ENCODE data around the gene FYN. TPM values are rescaled to one million over a fixed set of nuclear protein-coding genes. Genes with fewer than 3 reads are reported as not detected.

Gene FYN
- total and polyA plus RNA-seq, 10 of the 15 experiments (the other 5 are each of a cell fraction or from before 2014, with no cell fraction given): 51.4 to 247 (median 138) TPM

DNA sequence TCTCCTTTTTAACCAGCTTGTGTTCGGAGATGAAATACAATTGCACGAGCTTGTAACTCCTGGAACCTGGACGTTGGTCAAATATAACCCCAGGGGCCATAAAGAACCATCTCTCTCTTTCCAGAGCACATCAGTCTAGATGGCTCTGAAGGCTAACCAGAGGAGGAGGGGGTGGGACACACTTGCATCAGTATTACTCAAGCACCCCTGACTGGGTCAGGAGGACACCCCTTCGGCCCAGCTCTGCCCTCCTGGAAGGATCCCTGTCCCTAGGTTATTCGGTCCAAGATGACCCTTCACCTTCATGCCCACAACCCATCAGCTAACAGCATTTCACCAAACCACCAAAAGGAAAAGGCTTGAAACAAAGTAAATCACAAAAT, 67.1 kb downstream of the FYN start:
- FAIRE-seq (no peak), ATAC-seq (peak; percentile 27), DNase-seq (ENCODE audit: low read depth, low spot score) (no peak)
- Histone ChIP-seq H4K20me1 (ENCODE audit: control insufficient read depth, insufficient read depth) (no peaks in the 10 kb centered on the region), H3K27me3 (replicated peaks in 1 of 2; ENCODE audit: control insufficient read depth in 2 of 2, insufficient read depth in 2 of 2, low read length in 1 of 2) (no peaks in the 10 kb centered on the region), H3K79me2 (ENCODE audit: control insufficient read depth, insufficient read depth, low read length) (peaks cover 54% of the 10 kb centered on the region), H2AFZ (ENCODE audit: control insufficient read depth, low read depth, low read length) (no peak overlapping the region), H3K27ac (ENCODE audit: control insufficient read depth, insufficient read depth) (peak overlapping the region; percentile 70), H3K4me1 (ENCODE audit: control insufficient read depth, insufficient read depth, low read length) (peaks cover 69% of the 10 kb centered on the region), H3K9ac (ENCODE audit: control insufficient read depth, insufficient read depth, low read length) (peak overlapping the region; percentile 30), H3K36me3 (ENCODE audit: control insufficient read depth in 2 of 2, insufficient read depth in 2 of 2, low read length in 1 of 2) (peaks cover 4 to 6% of the 10 kb centered on the region in 2 experiments; a peak in 3 of 4 replicates), H3K4me3 (peak overlapping the region; percentile 35; the same call in 1 of the 2 replicates), H3K4me2 (ENCODE audit: control insufficient read depth, insufficient read depth) (peak overlapping the region; percentile 75), H3K9me3 (replicated peaks; ENCODE audit: control insufficient read depth, insufficient read depth, low read length) (no peaks in the 10 kb centered on the region)
- TF ChIP-seq SPI1 (IDR thresholded peaks at IDR 0.05; ENCODE audit: borderline replicate concordance, insufficient read depth, low read depth, low read length) (no peak), ZNF687 (IDR thresholded peaks at IDR 0.05) (0 out of 2 replicates have a peak, but pooled peaks have one; percentile 6)
- SMC1A ChIA-PET (ENCODE audit: uncharacterized antibody, unreplicated experiment): interaction anchor here (0.6 to 5.1 kb wide), 42 partner anchors 8 to 418 kb away, joined by 3 to 91 read pairs (median 6); partner anchors contain the start of genes FYN and TRAF3IP2
- intact Hi-C loops (cut with micrococcal nuclease; ENCODE audit: unreplicated experiment): no loop called here
- RAD21 ChIA-PET (ENCODE audit: unreplicated experiment): interaction anchor here (0.9 to 4.8 kb wide), 34 partner anchors 11 to 547 kb away, joined by 3 to 58 read pairs (median 6); partner anchors contain the start of gene FYN
- WGBS (ENCODE audit: insufficient coverage, insufficient replicate concordance, low lambda C conversion rate, missing lambda C conversion rate): 33% methylated on average over 5 of the region's 5 CpGs
- CTCF ChIA-PET: interaction anchor here (0.6 to 4.2 kb wide), 18 partner anchors 8 to 237 kb away, joined by 3 to 36 read pairs (median 4); no protein-coding TSS in a partner anchor
- BruUV-seq (replicated peaks): no TSS peak
- in situ Hi-C loops (cut with MboI): no loop called here
- POLR2A ChIA-PET: interaction anchor here (0.6 to 2.3 kb wide), 16 partner anchors 12 to 205 kb away, joined by 3 to 16 read pairs (median 4); no protein-coding TSS in a partner anchor
